ENCODE results near the gene ANTXR1.

Gene ANTXR1

GRCh38 chr2:69186614-69187013, 173.6 kb downstream of the ANTXR1 start:
- DNase-seq: no peak

GRCh38 chr2:69188182-69188900, 175.4 kb downstream of the ANTXR1 start:
- DNase-seq: no peak

- DNase-seq: no peak
These were observed 177.9 kb downstream of the ANTXR1 start for GRCh38 chr2:69190743-69191404.

- DNase-seq: no peak
These were observed 178.7 kb downstream of the ANTXR1 start for GRCh38 chr2:69191634-69192033.

- no peak for DNase-seq
These were observed 179.4 kb downstream of the ANTXR1 start for GRCh38 chr2:69192176-69192945.

- DNase-seq: no peak
These were observed 182.7 kb downstream of the ANTXR1 start for GRCh38 chr2:69195706-69196105.

DNA sequence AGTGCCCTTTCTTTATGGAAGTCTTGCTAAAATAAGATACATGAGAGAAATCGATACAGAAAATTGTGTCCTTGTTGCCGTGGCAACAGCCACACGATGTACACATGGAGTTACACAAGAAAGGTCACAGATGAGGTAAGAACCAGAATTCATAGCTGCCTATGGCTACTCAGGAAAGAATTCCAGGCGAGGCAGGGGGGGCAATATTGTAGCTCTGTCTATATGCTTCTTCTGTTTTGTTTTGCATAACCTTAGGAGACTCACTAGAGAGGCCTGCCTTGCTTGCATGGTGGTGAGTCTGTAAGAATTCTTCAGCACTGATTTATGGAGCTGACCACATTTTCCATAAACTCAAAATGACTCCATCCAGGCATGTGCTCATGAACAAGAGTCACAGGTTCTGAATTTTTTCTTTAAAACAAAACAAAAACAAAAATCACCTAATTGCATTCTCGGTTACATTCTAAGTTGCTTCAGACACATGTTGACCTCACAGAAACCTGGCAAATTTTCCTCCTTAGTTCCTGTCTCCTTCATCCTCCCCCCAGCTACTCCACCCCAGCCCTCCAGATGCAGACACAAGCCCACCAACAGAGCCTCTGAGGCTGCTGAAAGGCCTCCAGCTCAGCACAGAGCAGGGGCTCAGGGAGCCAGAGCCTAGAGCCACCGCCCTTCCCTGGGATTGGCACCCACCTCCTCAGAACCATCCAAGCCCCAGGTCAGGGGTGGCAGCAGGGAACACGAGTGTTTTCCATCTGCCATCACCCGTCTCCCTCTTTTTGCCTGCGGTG, 183.5 kb downstream of the ANTXR1 start:
- DNase-seq: no peak

DNA sequence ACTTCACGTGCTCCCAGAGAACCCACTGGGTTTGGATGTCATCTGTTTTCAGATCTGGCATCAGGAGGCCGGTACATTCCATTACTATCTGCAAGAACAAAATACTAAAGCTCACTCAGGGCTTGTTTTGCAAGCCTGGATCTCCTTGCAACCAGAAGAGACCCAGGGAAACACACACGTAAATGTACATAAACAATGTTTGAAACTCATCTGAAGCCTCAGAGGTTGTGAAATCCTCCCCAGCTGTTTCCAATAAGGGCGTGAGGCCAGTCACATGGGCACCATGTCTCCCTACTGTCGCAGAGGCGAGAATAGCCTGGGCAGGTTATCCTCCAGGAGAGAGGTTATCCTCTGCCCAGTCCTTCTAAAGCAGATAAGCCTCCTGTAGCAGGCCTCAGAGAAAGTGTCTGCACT, 187.1 kb downstream of the ANTXR1 start:
- no peak for DNase-seq

DNA sequence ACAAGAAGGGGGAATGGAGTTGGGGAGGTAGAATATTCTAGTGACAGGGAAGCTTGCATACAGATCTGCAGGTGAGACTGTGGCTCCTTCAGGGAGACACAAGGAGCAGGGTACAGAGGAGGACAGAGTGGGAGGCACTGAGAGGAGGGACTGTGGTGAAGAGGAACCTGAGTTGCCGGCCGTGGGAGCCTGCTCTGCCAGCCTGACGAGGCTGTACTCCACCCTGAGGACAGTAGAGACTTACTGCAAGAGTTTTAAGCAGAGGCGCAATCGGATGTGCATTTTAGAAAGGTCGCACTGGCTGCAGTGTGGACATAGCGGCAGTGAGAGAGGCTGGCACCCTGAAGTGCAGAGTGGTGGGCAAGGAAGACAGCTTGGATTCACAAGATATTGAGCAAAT, 188.3 kb downstream of the ANTXR1 start:
- DNase-seq: no peak

- no peak for DNase-seq
These were observed 189.3 kb downstream of the ANTXR1 start for GRCh38 chr2:69202327-69202726.

DNA sequence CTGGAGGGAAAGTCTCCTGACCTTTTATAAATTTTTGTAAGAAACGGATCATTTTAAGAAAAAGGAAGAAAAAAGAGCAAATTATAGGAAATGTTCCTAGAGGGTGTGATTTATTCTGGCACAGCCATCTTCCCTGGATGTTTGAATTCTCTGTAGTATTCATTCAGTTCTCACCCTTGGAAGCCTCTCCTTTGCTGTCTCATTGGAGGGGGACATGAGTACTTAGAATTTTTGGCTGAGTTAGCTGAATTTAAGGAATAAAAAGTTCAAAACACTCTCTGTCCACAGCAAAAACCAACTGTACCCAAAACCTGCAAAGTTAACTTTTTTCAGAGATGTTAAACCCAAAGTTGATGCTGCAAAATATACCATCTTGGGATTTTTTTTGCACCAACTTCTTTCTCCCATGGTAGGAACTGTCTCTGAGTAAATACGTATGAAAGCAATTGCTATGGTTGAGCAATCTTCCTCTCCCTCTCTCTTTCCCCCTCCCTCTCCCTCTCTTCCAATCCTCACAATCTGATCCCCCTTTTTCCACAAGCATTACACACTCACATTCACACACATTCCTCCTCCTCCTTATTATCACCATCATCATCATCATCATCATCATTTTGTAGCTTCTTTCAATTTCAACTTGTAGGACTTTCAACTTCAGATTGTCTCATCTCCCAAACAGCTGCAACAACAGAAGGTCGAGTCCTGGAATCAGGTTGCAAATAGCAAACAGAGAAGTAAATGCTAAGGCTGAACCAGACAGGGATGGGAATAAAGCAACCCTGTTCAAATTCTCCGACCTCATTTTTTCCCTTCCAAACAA, 190.4 kb downstream of the ANTXR1 start:
- DNase-seq: no peak

DNA sequence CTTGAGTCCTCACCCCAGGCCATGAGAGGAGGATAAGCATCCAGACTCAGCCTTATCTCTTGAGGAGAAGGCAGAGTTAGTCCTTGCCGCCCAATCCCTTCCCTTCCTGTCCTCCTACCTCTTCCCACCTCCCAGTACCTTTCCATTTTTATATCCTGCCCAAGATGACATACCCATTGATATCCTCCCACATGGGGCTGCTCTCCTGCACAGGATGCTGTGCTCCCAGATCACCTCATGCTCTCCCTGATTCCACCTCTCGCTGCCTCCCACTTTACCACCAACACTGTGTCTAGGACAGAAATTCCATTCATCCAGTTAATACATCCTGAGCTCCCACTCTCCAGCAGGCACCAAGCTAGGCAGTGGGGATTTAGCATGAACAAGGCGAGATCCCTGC, 191.7 kb downstream of the ANTXR1 start:
- DNase-seq: no peak

- DNase-seq: no peak
These were observed 192.1 kb downstream of the ANTXR1 start for GRCh38 chr2:69205076-69205475.

DNA sequence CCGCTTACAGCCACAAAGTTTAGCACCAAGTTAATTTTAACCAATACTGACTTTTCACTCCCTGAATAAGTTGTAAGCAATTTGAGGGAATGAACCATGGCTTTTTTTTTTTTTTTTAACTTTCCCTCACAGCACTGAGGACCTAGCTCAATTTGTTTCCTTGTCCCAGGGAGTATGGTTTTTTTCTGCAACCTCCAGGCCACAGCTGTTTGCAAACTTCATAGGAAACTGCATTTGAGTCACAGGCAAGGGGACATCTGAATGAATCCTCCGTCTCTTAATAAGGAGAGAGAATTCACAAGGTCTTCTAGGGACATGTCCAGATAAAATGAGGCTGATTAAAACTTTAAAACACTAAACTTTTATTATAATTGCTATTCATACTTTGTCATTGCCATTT, 192.5 kb downstream of the ANTXR1 start:
- DNase-seq: no peak

DNA sequence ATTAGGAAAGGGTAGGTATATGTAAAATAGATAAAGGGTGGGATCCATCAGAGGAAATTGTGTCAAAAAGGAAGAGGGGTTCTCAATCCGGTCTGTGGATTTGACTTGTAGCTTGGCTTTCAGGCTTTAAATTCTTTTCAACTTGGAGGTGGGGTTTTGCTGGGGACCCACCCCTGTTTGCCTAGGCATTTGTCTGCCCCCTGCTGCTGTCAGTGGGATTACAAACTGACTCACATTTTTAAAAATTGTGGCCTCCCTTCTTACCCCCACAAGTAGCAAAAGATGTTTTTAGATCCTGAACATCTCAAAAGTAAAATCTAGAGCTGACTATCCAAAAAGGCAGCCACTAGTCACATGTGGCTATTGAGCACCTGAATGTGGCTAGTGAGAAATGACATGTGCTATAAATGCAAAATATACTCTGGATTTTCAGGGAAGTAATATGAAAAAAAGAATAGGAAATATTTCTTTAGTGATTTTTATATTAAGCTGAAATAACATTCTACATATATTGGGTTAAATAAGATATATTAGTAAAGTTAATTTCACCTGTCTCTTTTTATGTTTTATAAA, 195.1 kb downstream of the ANTXR1 start:
- no peak for DNase-seq

- DNase-seq: no peak
These were observed 196.5 kb downstream of the ANTXR1 start for GRCh38 chr2:69209482-69209881.

GRCh38 chr2:69210385-69210784, 197.4 kb downstream of the ANTXR1 start:
- no peak for DNase-seq

DNA sequence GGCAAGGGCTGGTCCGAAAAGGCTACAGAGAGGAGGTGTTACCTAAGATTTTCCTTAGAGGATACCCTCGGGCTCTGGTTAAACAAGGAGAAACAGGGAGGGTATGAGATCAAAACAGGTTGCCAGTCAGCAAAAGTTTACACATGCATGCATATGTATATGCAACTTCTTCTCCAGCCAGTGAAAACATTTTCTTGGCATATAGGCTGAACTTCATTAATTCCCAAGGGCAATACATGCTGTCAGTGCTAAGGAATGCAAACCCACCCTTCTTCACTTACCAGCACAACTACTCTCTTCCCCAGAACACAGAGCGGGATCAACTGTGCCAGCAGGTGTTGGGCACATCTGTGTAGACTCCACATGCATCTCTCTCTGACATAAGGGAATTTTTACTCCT, 198.1 kb downstream of the ANTXR1 start:
- DNase-seq: no peak

- no peak for DNase-seq
These were observed 198.7 kb downstream of the ANTXR1 start for GRCh38 chr2:69211686-69212085.

DNA sequence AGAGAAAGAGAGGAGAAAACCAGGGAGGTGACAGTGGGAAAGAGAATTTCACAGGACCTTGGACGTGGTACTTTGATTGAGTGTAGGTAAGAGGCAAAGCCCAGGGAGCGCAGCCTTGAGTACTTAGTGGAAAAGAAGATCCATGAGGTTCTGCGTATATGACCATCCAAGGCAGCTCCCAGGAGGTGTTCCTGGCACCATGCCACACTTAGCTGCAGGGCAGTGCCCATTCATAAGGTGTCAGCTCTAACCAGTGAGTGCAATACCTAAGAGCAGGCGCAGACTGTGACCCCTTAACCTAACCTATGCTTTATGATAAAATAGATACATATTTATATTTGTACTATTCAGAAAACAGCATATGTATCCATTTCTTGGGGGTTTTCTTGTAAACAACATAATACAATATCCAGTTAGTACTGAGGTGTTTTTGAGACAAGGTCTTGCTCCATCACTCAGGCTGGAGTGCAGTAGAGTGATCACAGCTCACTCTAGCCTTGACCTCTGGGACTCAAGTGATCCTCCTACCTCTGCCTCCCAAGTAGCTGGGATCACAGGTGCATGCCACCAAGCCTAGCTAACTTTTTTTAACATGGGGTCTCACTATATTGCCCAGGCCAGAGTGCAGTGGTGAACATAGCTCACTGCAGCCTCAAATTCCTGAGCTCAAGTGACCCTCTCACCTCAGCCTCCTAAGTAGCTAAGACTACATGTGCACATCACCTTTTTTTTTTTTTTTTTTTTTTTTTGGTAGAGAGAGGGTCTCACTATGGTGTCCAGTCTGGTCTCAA, 199.5 kb downstream of the ANTXR1 start:
- DNase-seq: no peak

GRCh38 chr2:69213201-69213600, 200.2 kb downstream of the ANTXR1 start:
- DNase-seq: no peak
